ENCODE data around the gene F2RL2.

The F2RL2 gene

GRCh38 chr5:76617675-76618074 is 5.5 kb downstream of the F2RL2 start:
- no peak for DNase-seq

DNA sequence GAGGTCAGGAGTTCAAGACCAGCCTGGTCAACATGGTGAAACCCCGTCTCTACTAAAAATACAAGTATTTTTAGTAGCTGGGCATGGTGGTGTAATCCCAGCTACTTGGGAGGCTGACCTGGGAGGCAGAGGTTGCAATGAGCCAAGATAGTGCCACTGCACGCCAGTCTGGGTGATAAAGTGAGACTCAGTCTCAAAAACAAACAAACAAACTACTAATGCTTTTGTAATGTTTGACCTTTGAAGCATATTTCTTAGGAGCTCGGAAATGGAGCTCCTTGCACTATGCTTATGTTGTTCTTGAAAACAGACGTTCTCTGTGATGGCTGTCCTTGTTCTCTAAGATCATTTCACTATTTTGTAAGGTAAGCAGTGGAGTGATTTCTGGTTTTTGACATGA is 6.0 kb downstream of the F2RL2 start:
- DNase-seq, result no peak

- DNase-seq, result no peak
These were observed 7.0 kb downstream of the F2RL2 start for GRCh38 chr5:76616206-76616605.

DNA sequence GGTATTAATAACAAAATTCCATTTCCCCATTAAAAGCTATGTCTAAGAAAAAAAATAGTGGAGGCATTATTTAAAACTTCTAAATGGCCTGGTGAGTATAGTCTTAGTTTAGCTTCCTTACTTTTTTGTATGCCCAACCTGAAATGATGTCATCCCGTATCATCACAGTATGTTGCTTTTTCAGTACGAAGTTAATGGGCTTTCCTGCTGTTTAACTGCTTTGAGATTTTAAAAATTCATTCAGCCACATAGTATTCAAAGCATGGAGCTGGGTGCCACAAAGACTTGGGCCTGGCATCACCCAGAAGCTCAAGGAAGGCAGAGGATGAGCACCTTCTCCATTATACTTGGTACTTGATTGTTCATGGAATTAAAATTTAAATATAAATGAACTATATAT is 7.4 kb downstream of the F2RL2 start:
- no peak for DNase-seq

DNA sequence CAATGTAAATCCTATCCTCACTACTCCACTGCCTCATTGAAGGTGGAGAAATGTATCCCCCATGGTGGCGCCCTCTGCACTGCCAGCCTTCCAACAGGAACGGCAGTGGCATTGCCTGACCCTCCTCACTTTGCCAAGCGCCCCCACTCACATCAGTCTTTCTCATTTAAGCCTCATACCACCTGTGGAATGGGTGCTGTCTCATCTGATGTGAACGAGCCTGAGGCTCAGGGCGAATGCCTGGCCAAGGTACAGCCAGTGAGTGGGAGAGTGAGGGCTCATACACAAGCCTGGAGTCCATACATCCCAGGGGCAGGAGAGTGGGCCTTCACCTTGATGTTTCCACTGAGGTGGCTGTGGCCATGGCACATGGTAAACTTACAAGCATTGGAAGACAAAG is 10.3 kb downstream of the F2RL2 start:
- no peak for DNase-seq

GRCh38 chr5:76610196-76610595 is 13.0 kb downstream of the F2RL2 start:
- no peak for DNase-seq

GRCh38 chr5:76608833-76609232 is 14.4 kb downstream of the F2RL2 start:
- peak; percentile 56 for DNase-seq

DNA sequence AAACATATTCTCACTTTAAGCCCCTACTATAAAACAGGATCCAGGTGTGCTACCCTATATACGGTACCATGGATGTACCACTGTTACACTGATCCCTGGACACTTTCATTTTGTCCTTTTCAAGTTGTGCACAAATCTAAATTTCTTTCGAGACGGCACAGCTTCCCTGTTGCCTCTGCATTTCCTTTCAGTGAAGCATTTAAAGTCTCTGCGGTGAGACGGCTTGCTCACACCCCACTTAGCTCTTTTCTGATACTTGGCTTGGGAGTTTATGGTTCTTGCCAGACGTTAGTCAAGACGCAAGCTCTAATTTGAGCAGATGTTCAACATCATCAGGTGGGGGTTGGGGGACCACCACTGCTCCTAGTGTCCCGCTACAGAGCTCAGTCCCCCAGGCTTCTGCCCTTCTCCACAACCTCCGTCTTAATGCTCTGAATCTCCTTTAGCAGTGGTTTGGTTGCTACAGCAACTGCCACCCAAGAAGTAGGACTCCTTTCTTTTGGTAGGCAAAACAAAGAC is 15.8 kb downstream of the F2RL2 start:
- no peak for DNase-seq

DNA sequence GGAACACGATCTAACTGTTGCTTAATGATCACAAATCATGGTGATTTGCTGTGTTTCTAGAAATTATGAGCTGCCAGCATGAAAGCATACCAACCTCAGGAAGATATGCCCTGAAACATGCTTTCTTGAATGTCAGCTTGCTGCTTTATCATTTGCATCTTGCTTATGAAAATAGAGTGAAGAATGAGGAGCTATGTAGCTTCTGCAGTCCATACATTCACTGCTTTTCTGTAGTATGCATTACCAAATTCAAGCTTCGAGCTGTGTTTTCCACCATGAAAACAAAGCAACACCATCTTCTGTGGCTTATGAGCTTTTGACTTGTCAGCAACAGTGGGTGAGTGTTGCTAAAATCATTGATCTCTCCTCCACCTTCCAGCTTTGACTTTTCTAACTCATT is 16.5 kb downstream of the F2RL2 start:
- peak; percentile 4 for DNase-seq

GRCh38 chr5:76604838-76605237 is 18.4 kb downstream of the F2RL2 start:
- DNase-seq, result no peak

DNA sequence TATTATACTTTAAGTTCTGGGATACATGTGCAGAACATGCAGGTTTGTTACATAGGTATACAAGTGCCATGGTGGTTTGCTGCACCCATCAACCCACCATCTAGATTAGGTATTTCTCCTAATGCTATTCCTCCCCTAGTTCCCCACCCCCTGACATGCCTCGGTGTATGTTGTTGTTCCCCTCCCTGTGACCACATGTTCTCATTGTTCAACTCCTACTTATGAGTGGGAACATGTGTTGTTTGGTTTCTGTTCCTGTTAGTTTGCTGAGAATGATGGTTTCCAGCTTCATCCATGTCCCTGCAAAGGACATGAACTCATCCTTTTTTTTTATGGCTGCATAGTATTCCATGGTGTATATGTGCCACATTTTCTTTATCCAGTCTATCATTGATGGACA is 19.2 kb downstream of the F2RL2 start:
- peak; percentile 71 for DNase-seq

DNA sequence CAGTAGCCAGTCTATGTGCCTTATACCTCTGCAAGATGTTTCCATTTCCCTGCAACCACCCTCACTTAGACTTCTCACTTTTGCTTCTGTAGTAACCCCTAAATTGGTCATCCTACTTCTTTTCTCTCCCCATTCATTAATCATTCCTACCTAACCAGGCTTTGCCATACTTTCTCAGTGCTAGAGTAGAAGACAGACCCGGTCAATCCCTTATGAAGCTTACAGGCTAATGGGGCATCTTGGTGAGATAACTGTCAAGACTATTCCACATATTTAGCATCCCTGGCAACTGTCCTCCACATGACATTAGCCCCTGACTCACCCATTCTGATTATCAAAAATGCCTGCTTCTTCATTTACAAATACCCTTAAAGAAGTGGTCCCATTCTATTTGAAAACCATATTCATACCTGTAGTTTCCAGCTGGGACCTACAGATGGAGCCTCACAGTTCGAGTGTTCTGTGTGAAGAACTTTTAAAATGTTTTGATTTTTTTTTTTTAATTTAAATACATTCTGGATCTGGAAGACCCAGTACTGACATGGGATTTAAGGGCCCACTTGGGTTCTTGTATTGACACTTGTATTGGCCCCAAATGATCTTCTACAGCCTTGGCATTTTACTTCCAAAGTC is 21.0 kb downstream of the F2RL2 start:
- no peak for DNase-seq

DNA sequence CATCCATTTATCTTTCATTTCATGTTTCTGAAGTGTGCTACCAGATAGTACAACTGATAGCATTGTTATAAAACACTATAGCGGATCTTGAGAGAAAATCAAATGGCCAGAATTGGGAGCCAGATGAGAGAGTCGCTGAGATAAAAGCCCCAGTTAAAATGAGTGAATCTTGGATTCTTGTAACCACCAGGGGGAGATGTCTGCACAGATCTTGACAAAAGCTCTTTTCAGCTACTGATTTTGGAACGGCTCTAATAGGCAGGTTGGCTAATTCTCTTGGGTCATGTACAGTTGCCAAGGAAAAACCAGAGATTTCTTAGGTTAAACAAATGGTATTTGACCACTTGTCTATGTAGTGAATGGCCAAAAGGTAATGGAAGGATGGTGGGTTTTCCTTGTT is 21.7 kb downstream of the F2RL2 start:
- DNase-seq, result peak; percentile 45

DNA sequence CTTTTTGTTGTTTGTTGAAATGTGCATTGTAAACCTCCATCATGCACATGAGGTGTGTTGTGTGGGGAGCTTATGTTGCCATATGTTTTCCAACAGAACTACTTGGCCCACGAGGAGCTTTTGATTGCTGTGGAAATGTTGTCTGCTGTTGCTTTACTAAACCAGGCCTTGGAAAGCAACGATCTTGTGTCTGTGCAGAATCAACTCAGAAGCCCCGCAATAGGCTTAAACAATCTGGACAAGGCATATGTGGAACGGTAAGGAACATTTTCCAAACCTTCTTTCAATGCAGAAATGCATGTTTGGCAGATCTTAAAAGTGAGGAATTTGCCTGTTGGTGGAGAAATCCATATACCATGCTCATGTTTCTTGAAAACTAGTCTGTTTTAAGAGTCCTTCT is 22.5 kb downstream of the F2RL2 start:
- DNase-seq, result no peak

GRCh38 chr5:76598531-76598930 is 24.7 kb downstream of the F2RL2 start:
- DNase-seq, result no peak

DNA sequence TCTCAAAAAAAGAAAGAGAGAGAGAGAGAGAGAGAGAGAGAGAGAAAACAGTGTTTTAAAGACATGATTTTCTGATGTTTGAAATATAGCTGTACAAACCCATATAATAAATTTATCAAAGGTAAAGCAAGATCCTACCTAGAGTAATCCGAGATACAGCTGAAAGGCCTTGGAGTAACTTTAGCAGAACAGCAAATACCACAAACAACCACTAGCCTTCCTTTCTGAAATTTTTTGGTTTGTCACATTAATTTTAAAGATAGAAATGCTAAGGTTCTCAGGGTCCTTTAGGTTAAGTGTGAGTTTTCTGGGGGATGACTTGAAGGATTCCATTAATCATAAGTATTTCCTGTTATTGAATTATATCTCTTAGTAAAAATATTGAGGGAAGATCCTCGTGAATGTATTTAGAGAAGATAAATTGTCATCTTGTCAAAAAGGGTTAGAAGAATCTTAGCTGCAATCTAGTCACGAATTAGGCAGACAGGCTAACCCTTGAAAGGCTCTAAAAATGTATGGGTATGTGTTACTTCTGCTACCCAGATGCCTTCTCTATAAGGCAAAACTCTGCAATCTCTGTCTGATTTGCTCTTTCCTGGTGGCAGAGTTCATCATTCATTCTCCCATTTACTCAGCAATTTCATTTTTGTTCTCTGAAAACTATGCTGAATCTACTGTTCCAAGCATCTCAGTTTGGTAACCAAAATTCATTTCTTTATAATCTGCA is 27.3 kb downstream of the F2RL2 start:
- no peak for DNase-seq

GRCh38 chr5:76594107-76594506 is 29.1 kb downstream of the F2RL2 start:
- no peak for DNase-seq

- no peak for DNase-seq
These were observed 30.5 kb downstream of the F2RL2 start for GRCh38 chr5:76592692-76593091.

DNA sequence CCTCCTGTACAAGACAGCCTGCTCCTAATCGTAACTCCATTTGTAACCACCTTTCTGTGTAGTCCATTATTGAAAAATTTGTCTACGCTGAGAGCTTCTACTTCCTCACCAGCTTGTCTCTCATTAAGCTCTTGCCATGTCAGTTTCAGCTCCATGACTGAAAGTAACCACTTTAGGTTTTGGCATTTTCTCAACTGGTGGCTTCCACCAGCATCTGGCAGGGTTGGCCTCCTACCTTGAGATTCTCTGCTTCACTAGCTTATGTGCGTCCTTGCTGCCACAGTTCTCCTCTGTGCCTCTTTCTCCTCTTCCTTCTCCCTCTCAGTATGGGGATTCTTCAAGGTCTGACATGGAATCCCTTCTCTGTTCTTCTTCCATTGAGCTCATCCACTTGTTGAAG is 31.8 kb downstream of the F2RL2 start:
- DNase-seq, result no peak

DNA sequence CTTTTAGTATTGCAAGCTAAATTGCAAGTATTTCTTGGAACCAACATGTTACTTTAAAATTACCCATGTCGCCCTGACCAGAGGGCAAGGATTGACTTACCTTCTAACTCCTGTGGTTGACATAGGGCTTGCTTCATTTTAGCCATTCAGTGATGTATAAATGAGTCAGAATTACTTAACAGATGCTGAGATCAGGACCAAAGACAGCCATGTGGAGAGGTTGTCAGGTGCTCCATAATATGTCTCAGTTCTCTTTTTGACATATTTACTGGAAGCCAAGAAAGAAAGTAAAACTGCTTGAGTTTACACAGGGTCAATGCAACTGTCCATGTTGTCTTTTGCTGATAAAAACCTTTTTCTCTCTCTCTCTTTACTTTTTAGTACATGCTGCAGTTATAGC is 33.2 kb downstream of the F2RL2 start:
- peak; percentile 57 for DNase-seq

- DNase-seq, result no peak
These were observed 36.7 kb downstream of the F2RL2 start for GRCh38 chr5:76586531-76586930.

- DNase-seq, result no peak
These were observed 37.4 kb downstream of the F2RL2 start for GRCh38 chr5:76585783-76586217.

- peak; percentile 28 for DNase-seq
These were observed 39.8 kb downstream of the F2RL2 start for GRCh38 chr5:76583163-76584047.
